Measurements from ENCODE around the gene KIF19. TPM values are rescaled to one million over a fixed set of nuclear protein-coding genes. Genes with fewer than 3 reads are reported as not detected.

The KIF19 gene
- total RNA-seq, 1 experiment from 2014 or later, result not detected

DNA sequence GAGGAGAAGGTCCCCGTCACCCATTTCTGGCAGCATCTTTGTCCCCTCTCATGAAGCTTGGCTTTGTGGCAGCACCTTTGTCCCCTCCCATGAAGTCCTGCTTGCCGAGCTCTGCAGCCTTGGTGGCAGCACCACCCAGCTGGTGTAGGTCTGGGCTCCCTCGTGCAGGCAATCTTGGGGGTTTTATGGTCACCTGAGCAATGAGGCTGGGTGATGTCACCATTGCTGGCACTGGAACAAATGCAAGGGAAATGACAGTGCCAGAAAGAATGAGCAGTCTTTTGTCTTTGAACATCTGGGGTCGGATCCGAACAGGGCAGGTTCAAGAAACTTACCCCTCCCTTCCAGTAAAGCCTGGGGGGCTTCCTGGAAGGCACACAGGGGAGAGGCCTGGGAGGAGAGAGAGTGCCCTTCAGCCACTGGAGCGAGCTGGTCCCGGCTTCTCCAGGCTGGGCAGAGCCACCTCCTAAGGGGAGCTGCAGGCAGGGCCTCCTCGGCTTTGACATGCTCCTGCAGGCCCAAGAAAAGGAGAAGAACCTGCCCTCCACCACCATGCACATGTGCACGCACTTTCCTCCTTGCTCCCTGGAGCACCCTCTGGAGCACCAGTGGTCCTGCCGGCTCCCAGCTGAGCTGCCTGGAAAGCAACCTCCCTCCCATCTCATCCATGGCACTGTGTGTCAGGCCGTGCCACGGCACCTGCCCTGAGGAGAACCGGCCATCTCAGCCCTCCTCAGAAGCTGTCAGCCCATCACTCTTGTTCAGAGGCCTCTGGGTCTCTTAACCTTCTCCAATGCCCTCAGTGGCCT lies 19.6 kb downstream of the KIF19 start:
- Histone ChIP-seq H3K9me2 (replicated peaks; ENCODE audit: low read length) (no peaks in the 10 kb centered on the region), H3K36me3 (ENCODE audit: low read depth, low read length) (no peaks in the 10 kb centered on the region), H4K20me1 (ENCODE audit: low read length) (no peaks in the 10 kb centered on the region), H3K9me3 (ENCODE audit: low read length) (no peaks in the 10 kb centered on the region), H3K27me3 (ENCODE audit: low read length) (peaks cover 30% of the 10 kb centered on the region), H3K4me1 (ENCODE audit: insufficient read depth, low read length) (peaks cover 5% of the 10 kb centered on the region; the same call in 1 of the 2 replicates), H3K27ac (ENCODE audit: low read length) (no peak overlapping the region), H3K4me3 (ENCODE audit: low read length) (no peak overlapping the region), H2AFZ (ENCODE audit: low read length) (no peak overlapping the region), H3K9ac (ENCODE audit: low read length) (no peak overlapping the region), H3K4me2 (ENCODE audit: low read length) (no peak overlapping the region), H3K79me2 (ENCODE audit: low read length) (no peaks in the 10 kb centered on the region), H3F3A (ENCODE audit: low read length, unreplicated experiment) (no peaks in the 10 kb centered on the region)
- ChIA-PET POLR2A (ENCODE audit: unreplicated experiment) (no interaction called here), CTCF (interaction anchor here (1.5 kb wide), 1 partner anchor 16 kb away, joined by 3 read pairs; the partner anchor contains the start of gene BTBD17)
- TF ChIP-seq EZH2phosphoT487 (IDR thresholded peaks at IDR 0.05; ENCODE audit: borderline replicate concordance, low read length) (no peak), EZH2 (IDR thresholded peaks at IDR 0.05; ENCODE audit: low read length, unreplicated experiment) (no peak)
- TF ChIP-seq, protein P1, sequence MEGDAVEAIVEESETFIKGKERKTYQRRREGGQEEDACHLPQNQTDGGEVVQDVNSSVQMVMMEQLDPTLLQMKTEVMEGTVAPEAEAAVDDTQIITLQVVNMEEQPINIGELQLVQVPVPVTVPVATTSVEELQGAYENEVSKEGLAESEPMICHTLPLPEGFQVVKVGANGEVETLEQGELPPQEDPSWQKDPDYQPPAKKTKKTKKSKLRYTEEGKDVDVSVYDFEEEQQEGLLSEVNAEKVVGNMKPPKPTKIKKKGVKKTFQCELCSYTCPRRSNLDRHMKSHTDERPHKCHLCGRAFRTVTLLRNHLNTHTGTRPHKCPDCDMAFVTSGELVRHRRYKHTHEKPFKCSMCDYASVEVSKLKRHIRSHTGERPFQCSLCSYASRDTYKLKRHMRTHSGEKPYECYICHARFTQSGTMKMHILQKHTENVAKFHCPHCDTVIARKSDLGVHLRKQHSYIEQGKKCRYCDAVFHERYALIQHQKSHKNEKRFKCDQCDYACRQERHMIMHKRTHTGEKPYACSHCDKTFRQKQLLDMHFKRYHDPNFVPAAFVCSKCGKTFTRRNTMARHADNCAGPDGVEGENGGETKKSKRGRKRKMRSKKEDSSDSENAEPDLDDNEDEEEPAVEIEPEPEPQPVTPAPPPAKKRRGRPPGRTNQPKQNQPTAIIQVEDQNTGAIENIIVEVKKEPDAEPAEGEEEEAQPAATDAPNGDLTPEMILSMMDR (conservative IDR thresholded peaks at IDR 0.05; ENCODE audit: low read depth, low read length), result no peak
- ATAC-seq (0 out of 2 replicates have a peak, but pooled peaks have one; percentile 9), DNase-seq (peak; percentile 48)
- no TSS peak for BruUV-seq (replicated peaks)
- intact Hi-C loops (cut with micrococcal nuclease), result no loop called here

DNA sequence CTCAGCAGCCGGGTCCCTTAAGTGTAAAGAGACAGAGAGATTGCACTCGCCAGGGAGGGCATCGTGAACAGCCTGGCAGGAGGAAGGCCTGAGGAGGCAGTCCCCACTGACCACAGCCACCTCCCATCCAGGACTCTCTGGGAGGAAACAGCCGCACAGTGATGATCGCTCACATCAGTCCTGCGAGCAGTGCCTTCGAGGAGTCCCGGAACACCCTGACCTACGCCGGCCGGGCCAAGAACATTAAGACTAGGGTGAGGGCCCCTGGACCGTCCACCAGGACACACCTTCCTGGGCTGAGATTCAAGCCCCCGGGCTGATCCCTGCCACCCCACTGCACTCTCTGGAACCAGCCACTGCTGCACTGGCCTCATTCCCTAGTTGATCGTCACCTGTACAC lies 21.6 kb downstream of the KIF19 start:
- H4K20me1 ChIP-seq (ENCODE audit: low read length), result no peaks in the 10 kb centered on the region
- CTCF ChIA-PET, result no interaction called here
- no peaks in the 10 kb centered on the region for H3K36me3 ChIP-seq (ENCODE audit: low read depth, low read length)

More for the DNA sequence above, 21.6 kb downstream of the KIF19 start:
- BruUV-seq (replicated peaks), result no TSS peak
- DNase-seq (no peak), ATAC-seq (no peak)
- H3K9me2 ChIP-seq (replicated peaks; ENCODE audit: low read length), result no peaks in the 10 kb centered on the region
- H3K9ac ChIP-seq (ENCODE audit: low read length), result no peak overlapping the region
- H3K4me2 ChIP-seq (ENCODE audit: low read length), result no peak overlapping the region
- H3K9me3 ChIP-seq (ENCODE audit: low read length), result no peaks in the 10 kb centered on the region
- no peak overlapping the region for H3K27ac ChIP-seq (ENCODE audit: low read length)
- intact Hi-C loops (cut with micrococcal nuclease), result no loop called here
- no peak overlapping the region for H2AFZ ChIP-seq (ENCODE audit: low read length)
- H3K4me3 ChIP-seq (ENCODE audit: low read length), result no peak overlapping the region
- TF ChIP-seq EZH2 (IDR thresholded peaks at IDR 0.05; ENCODE audit: low read length, unreplicated experiment) (no peak), EZH2phosphoT487 (IDR thresholded peaks at IDR 0.05; ENCODE audit: borderline replicate concordance, low read length) (no peak)
- TF ChIP-seq, protein P1 (conservative IDR thresholded peaks at IDR 0.05; ENCODE audit: low read depth, low read length), result no peak
- H3K27me3 ChIP-seq (ENCODE audit: low read length), result peaks cover 48% of the 10 kb centered on the region
- POLR2A ChIA-PET (ENCODE audit: unreplicated experiment), result no interaction called here
- H3K4me1 ChIP-seq (ENCODE audit: insufficient read depth, low read length), result peaks cover 5% of the 10 kb centered on the region; the same call in 1 of the 2 replicates
- no peaks in the 10 kb centered on the region for H3F3A ChIP-seq (ENCODE audit: low read length, unreplicated experiment)
- no peaks in the 10 kb centered on the region for H3K79me2 ChIP-seq (ENCODE audit: low read length)
